OCI-LY7 (cell line): ENCODE measurements around the gene ADPRH. TPM values are rescaled to one million over a fixed set of nuclear protein-coding genes. Genes with fewer than 3 reads are reported as not detected.

Source experiments
- BruUV-seq: library from RNA; stranded (reverse); fragments of 400-500 nt; replicated peaks from 2 replicates; lab custom pipeline; 2021; lab: Mats Ljungman, UMichigan
- CTCF ChIA-PET: fragments of 300-600 bp; sonication (Branson Sonifier 250); formaldehyde crosslinking; loops from one replicate; lab custom pipeline; 2022; ENCODE audit warnings: antibody characterized with exemption; ENCODE audit not compliant: unreplicated experiment; lab: Charles Lee
- POLR2A ChIA-PET: fragments of 300-600 bp; sonication (Branson Sonifier 250); formaldehyde crosslinking; loops from one replicate; lab custom pipeline; 2022; ENCODE audit warnings: antibody characterized with exemption; lab: Charles Lee
- DNase-seq: peaks from one replicate; pipeline ENCODE4 v3.0.0-alpha.2; 2015; ENCODE audit warnings: low spot score
- H2AFZ ChIP-seq: fragments of 200-600 bp; sonication (generic), shearing (Covaris generic); 2 replicates; pipeline ENCODE4 v1.6.1; 2014; ENCODE audit warnings: mild to moderate bottlenecking, antibody characterized with exemption, low read length, moderate library complexity
- H3K27ac ChIP-seq: fragments of 200-600 bp; sonication (generic); 2 replicates; pipeline ENCODE4 v1.5.1; 2014; ENCODE audit warnings: mixed run types, low read depth, mild to moderate bottlenecking, moderate library complexity, low read length, inconsistent platforms; ENCODE audit not compliant: poor library complexity, severe bottlenecking
- H3K36me3 ChIP-seq: fragments of 200-600 bp; sonication (generic); 2 replicates; pipeline ENCODE4 v1.6.1; 2014; ENCODE audit warnings: mild to moderate bottlenecking, antibody characterized with exemption, low read length, moderate library complexity, mixed read lengths; ENCODE audit not compliant: insufficient read depth
- H3K4me1 ChIP-seq: fragments of 200-600 bp; sonication (generic); 2 replicates; pipeline ENCODE4 v1.5.1; 2014; ENCODE audit warnings: mild to moderate bottlenecking, low read length; ENCODE audit not compliant: insufficient read depth, poor library complexity, severe bottlenecking
- H3K4me2 ChIP-seq: fragments of 200-600 bp; sonication (generic); 2 replicates; pipeline ENCODE4 v1.6.1; 2014; ENCODE audit warnings: mild to moderate bottlenecking, low read length
- H3K4me3 ChIP-seq: fragments of 200-600 bp; sonication (generic); 2 replicates; pipeline ENCODE4 v1.5.1; 2014; ENCODE audit warnings: mild to moderate bottlenecking, low read depth, low read length; ENCODE audit not compliant: poor library complexity, severe bottlenecking
- H3K79me2 ChIP-seq: fragments of 200-600 bp; sonication (generic); 2 replicates; pipeline ENCODE4 v1.6.1; 2016; ENCODE audit warnings: low read depth, mild to moderate bottlenecking, low read length, moderate library complexity, mixed read lengths; ENCODE audit not compliant: insufficient read depth
- H3K9me2 ChIP-seq: fragments of 200-600 bp; sonication (generic); 2 replicates; pipeline ENCODE4 v1.6.1; 2016; ENCODE audit warnings: mild to moderate bottlenecking, low read length, mixed read lengths; ENCODE audit not compliant: insufficient read depth
- H3K9me3 ChIP-seq: fragments of 200-600 bp; sonication (generic); 2 replicates; pipeline ENCODE4 v1.6.1; 2014; ENCODE audit warnings: mild to moderate bottlenecking, mixed run types, low read length, mixed read lengths
- H4K20me1 ChIP-seq: fragments of 200-600 bp; sonication (generic); 2 replicates; pipeline ENCODE4 v1.6.1; 2014; ENCODE audit warnings: mild to moderate bottlenecking, antibody characterized with exemption, low read length, moderate library complexity, mixed read lengths; ENCODE audit not compliant: insufficient read depth
- EZH2phosphoT487 ChIP-seq: fragments of 200-600 bp; sonication (generic); IDR thresholded peaks from 2 replicates; pipeline ENCODE4 v1.6.1; 2018; ENCODE audit warnings: low read depth, borderline replicate concordance, mild to moderate bottlenecking, mixed run types, antibody characterized with exemption, low read length, moderate library complexity, mixed read lengths
- intact Hi-C: fragments of 100-400 bp; cut with micrococcal nuclease; formaldehyde crosslinking; loops from one replicate; pipeline ENCODE4 v1.10.0; 2022; ENCODE audit not compliant: unreplicated experiment
- total RNA-seq, 2 experiments: library from RNA; depleted of rRNA in 1 of 2; stranded (reverse); fragments of >200 nt in 1 of 2; shearing (Covaris generic) in 1 of 2; gene quantifications; 2 replicates each; pipeline ENCODE4 v1.2.3, GENCODE V29; 2014 to 2022
- TF ChIP-seq, protein P1 (sequence below): fragments of 200-600 bp; sonication (generic); conservative IDR thresholded peaks from 2 replicates; pipeline ENCODE4 v1.5.1; 2014; ENCODE audit warnings: mild to moderate bottlenecking, antibody characterized with exemption, low read length, moderate library complexity, mixed read lengths

Gene ADPRH
- total RNA-seq, 2 experiments from 2014 or later, result not detected

DNA sequence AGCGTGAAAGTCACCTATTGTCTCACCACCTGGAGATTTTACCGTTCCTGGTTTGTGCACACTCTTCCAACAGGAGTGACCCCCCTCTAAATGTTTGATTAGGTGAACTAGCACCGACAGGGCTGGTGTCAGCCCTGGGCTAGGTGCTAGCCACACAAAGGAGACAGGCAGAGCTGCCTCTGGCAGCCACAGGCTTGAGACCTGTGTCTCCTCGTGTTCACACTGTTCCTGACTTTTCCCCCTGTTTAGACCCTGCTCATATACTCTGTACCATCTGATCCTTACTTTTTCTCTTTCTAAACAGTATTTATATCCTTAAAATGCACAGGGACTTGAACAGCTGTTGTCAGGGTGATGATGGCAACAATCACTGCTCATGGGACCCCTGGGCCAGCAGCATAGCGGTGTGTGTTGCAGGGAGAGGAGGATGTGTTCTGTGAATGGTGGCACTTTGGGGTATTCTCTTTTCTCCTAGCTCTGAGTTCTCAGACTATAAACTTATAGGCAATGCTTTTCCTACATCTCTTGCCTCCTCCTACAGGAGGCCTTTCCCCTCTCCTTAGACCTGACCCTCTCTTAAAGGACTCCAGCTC lies 25.4 kb upstream of the ADPRH start:
- intact Hi-C loops, result loop anchor here (10.0 kb wide), 1 partner anchor 169 kb away; no protein-coding TSS in a partner anchor
- H3K4me1 ChIP-seq, result no peaks in the 10 kb centered on the region
- no peak overlapping the region for H3K27ac ChIP-seq
- no peaks in the 10 kb centered on the region for H4K20me1 ChIP-seq
- no peak for DNase-seq
- H3K4me3 ChIP-seq, result no peak overlapping the region
- ChIA-PET CTCF (no interaction called here), POLR2A (no interaction called here)
- H3K79me2 ChIP-seq, result no peaks in the 10 kb centered on the region
- H2AFZ ChIP-seq, result no peak overlapping the region
- H3K4me2 ChIP-seq, result no peak overlapping the region
- no peaks in the 10 kb centered on the region for H3K9me3 ChIP-seq
- TF ChIP-seq, protein P1, sequence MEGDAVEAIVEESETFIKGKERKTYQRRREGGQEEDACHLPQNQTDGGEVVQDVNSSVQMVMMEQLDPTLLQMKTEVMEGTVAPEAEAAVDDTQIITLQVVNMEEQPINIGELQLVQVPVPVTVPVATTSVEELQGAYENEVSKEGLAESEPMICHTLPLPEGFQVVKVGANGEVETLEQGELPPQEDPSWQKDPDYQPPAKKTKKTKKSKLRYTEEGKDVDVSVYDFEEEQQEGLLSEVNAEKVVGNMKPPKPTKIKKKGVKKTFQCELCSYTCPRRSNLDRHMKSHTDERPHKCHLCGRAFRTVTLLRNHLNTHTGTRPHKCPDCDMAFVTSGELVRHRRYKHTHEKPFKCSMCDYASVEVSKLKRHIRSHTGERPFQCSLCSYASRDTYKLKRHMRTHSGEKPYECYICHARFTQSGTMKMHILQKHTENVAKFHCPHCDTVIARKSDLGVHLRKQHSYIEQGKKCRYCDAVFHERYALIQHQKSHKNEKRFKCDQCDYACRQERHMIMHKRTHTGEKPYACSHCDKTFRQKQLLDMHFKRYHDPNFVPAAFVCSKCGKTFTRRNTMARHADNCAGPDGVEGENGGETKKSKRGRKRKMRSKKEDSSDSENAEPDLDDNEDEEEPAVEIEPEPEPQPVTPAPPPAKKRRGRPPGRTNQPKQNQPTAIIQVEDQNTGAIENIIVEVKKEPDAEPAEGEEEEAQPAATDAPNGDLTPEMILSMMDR, result no peak
- TF ChIP-seq EZH2phosphoT487, result no peak
- H3K9me2 ChIP-seq, result no peaks in the 10 kb centered on the region
- BruUV-seq, result no TSS peak
- no peaks in the 10 kb centered on the region for H3K36me3 ChIP-seq

GRCh38 chr3:119555309-119555735 lies 24.0 kb upstream of the ADPRH start:
- H3K4me3 ChIP-seq, result no peak overlapping the region
- no peak overlapping the region for H3K4me2 ChIP-seq
- no peaks in the 10 kb centered on the region for H3K9me2 ChIP-seq
- no peaks in the 10 kb centered on the region for H3K36me3 ChIP-seq
- BruUV-seq, result no TSS peak
- no peak for TF ChIP-seq EZH2phosphoT487
- TF ChIP-seq, protein P1, result no peak
- peaks cover 3% of the 10 kb centered on the region for H3K4me1 ChIP-seq
- ChIA-PET POLR2A (interaction anchor here (0.5 kb wide), 1 partner anchor 656 kb away, joined by 3 read pairs; no protein-coding TSS in a partner anchor), CTCF (no interaction called here)
- H3K79me2 ChIP-seq, result no peaks in the 10 kb centered on the region
- no peaks in the 10 kb centered on the region for H4K20me1 ChIP-seq
- H2AFZ ChIP-seq, result no peak overlapping the region
- H3K27ac ChIP-seq, result no peak overlapping the region
- intact Hi-C loops, result loop anchor here (10.0 kb wide), 1 partner anchor 171 kb away; no protein-coding TSS in a partner anchor
- no peak for DNase-seq
- H3K9me3 ChIP-seq, result no peaks in the 10 kb centered on the region

DNA sequence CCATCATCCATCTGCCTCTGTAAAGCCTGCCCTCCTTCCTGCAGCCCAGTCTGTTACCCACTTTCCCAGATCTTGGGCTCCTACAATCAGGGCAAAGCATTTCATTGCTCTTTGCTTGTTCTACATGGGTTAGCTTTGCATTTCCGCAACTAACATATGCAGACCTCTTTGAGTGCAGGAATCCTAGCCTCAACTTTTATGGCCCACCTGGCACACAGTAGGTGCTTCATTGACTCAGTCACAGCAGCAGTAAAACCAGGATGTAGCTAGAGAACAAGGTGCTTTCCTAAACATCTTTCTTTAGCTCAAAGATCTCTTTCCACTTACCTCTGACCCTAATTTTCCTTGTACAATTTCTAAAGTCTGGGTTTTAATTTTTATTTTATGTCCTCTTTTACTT lies 23.4 kb upstream of the ADPRH start:
- no TSS peak for BruUV-seq
- ChIA-PET CTCF (no interaction called here), POLR2A (interaction anchor here (0.5 kb wide), 1 partner anchor 656 kb away, joined by 3 read pairs; no protein-coding TSS in a partner anchor)
- no peak overlapping the region for H2AFZ ChIP-seq
- H3K9me3 ChIP-seq, result no peaks in the 10 kb centered on the region
- no peak overlapping the region for H3K27ac ChIP-seq
- H3K9me2 ChIP-seq, result no peaks in the 10 kb centered on the region
- H3K4me3 ChIP-seq, result no peak overlapping the region
- H3K4me2 ChIP-seq, result no peak overlapping the region
- no peak for DNase-seq
- H3K4me1 ChIP-seq, result peaks cover 3% of the 10 kb centered on the region
- H3K36me3 ChIP-seq, result no peaks in the 10 kb centered on the region
- no peaks in the 10 kb centered on the region for H3K79me2 ChIP-seq
- intact Hi-C loops, result loop anchor here (10.0 kb wide), 1 partner anchor 171 kb away; no protein-coding TSS in a partner anchor
- TF ChIP-seq, protein P1, result no peak
- TF ChIP-seq EZH2phosphoT487, result no peak
- H4K20me1 ChIP-seq, result no peaks in the 10 kb centered on the region
